Esophagus (tissue), 2 donors: ENCODE measurements around the gene C1orf21. TPM values are rescaled to one million over a fixed set of nuclear protein-coding genes. Genes with fewer than 3 reads are reported as not detected.

ENCODE experiments used
- H3K27ac ChIP-seq, 2 donors: one replicate each; pipeline ENCODE4 v1.5.1; 2013; ENCODE audit warnings: low read depth in 2 of 2, mild to moderate bottlenecking in 2 of 2, inconsistent platforms in 1 of 2, low read length in 1 of 2, moderate library complexity in 1 of 2
- H3K27me3 ChIP-seq, 2 donors: one replicate each; pipeline ENCODE4 v1.6.1; 2013; ENCODE audit warnings: low read length in 2 of 2, control low read depth in 1 of 2, mild to moderate bottlenecking in 1 of 2; ENCODE audit not compliant: insufficient read depth in 2 of 2, control insufficient read depth in 1 of 2
- H3K36me3 ChIP-seq, 2 donors: one replicate each; pipeline ENCODE4 v1.6.1; 2013; ENCODE audit warnings: low read length in 1 of 2; ENCODE audit not compliant: control insufficient read depth in 2 of 2, insufficient read depth in 2 of 2
- H3K4me1 ChIP-seq, 2 donors: one replicate each; pipeline ENCODE4 v1.6.1; 2013; ENCODE audit warnings: low read length in 1 of 2; ENCODE audit not compliant: control insufficient read depth in 2 of 2, insufficient read depth in 2 of 2
- H3K4me3 ChIP-seq, 2 donors: one replicate each; pipeline ENCODE4 v1.5.1; 2013; ENCODE audit warnings: low read length in 2 of 2, mild to moderate bottlenecking in 2 of 2, low read depth in 1 of 2, moderate library complexity in 1 of 2
- H3K9me3 ChIP-seq, 2 donors: one replicate each; pipeline ENCODE4 v1.6.1; 2013; ENCODE audit warnings: mild to moderate bottlenecking in 2 of 2, low read depth in 1 of 2, low read length in 1 of 2, moderate library complexity in 1 of 2; ENCODE audit not compliant: control insufficient read depth in 2 of 2, insufficient read depth in 1 of 2
- WGBS, 2 donors: extraction: QIAGEN DNeasy Blood & Tissue Kit; methylation state at CpG; one replicate each; pipeline ENCODE4 v1.1.7; 2013; 5-methylcytosine and 5-hydroxymethylcytosine counted together
- polyA plus RNA-seq, 2 donors: library from polyadenylated mRNA; stranded (reverse); fragments of 200-250 nt; gene quantifications; one replicate each; pipeline ENCODE4 v1.2.3, GENCODE V29; 2013
- donor health status: healthy with polysubstance abuse.
- donor health status: Bipolar disorder and iron deficiency.

The C1orf21 gene
- polyA plus RNA-seq, 2 donors = 26.8 to 29.7 TPM

DNA sequence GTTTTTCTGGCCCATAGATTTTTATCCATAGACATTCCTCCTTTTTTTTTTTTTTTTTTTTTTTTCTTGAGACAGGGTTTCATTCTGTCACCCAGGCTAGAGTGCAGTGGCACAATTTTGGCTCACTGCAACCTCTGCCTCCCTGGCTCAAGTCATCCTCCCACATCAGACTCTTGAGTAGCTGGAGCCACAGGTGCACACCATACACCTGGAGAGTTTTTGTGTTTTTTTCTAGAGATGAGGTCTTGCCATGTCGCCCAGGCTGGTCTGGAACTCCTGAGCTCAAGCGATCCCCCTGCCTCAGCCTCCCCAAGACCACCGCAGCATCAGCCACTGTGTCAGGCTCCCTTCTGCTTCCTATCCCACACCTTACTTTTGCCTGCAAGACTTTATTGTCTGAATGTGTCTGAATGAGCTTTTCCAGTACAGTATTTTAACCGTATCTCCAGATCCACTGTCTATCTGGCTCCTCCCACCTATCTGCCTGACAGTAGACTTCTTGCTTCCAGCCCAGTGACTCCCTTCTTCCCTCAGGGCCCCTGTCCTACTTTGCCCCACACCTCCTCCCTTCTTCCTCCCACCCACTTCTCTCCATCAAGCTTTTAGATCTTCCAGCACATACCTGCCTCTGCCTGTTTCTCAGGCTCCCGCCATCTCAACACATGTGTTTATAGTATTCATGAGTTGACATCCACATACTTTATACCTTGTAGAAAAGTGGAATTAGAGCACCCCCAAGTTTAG lies 6.1 kb downstream of the C1orf21 start:
- H3K4me1 ChIP-seq = peaks cover 0 to 7% of the 10 kb centered on the region in 2 donors
- H3K27ac ChIP-seq = no peak overlapping the region
- H3K36me3 ChIP-seq = no peaks in the 10 kb centered on the region
- no peak overlapping the region for H3K4me3 ChIP-seq
- H3K27me3 ChIP-seq = no peaks in the 10 kb centered on the region
- H3K9me3 ChIP-seq = no peaks in the 10 kb centered on the region
- 78 to 81% methylated on average over 5 of the region's 5 CpGs for whole genome bisulfite sequencing, 2 donors

DNA sequence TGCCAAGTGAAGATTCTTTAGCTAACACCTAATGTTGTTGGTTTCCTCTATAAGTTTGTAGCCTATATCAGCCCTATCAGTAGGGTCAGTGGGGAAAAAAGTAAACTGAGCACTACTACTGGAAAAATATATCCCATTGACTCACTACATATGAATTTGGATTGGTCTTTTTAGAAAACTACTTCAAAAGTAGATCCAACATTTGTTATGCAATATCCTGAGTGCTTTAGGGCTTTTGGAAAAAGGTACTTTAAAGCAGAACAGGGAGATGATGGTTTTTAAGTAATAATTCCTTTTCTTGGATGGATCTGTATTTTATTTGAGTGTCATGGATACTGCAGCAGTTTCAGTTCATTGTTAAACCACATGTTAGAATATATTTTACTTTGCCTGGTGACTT lies 7.1 kb downstream of the C1orf21 start:
- Histone ChIP-seq H3K36me3 (no peaks in the 10 kb centered on the region), H3K4me3 (no peak overlapping the region), H3K27ac (no peak overlapping the region), H3K4me1 (peaks cover 0 to 7% of the 10 kb centered on the region in 2 donors), H3K27me3 (no peaks in the 10 kb centered on the region), H3K9me3 (no peaks in the 10 kb centered on the region)

DNA sequence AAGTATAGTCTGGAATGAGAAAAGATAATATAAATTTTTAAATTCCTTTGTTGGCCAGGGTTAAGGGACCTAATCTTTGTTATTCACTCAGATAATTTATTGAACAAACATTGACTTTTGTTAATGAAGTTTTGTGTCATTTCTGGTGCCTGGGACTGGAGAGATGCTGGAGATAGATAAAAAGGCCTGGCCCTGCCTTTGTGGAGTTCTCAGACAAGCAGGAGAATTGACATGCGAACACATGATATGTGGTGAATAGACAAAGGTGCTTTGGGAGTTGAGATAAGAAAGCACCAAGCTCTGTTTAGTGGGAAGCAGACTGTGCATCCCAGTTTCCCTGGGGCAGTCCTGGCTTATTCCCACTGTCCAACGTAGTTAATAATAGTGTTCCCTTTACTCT lies 8.5 kb downstream of the C1orf21 start:
- Histone ChIP-seq H3K9me3 (no peaks in the 10 kb centered on the region), H3K4me3 (no peak overlapping the region), H3K27me3 (no peaks in the 10 kb centered on the region), H3K27ac (no peak overlapping the region), H3K4me1 (peaks cover 0 to 5% of the 10 kb centered on the region in 2 donors), H3K36me3 (no peaks in the 10 kb centered on the region)
- WGBS, 2 donors = 64 to 67% methylated on average over 2 of the region's 2 CpGs

DNA sequence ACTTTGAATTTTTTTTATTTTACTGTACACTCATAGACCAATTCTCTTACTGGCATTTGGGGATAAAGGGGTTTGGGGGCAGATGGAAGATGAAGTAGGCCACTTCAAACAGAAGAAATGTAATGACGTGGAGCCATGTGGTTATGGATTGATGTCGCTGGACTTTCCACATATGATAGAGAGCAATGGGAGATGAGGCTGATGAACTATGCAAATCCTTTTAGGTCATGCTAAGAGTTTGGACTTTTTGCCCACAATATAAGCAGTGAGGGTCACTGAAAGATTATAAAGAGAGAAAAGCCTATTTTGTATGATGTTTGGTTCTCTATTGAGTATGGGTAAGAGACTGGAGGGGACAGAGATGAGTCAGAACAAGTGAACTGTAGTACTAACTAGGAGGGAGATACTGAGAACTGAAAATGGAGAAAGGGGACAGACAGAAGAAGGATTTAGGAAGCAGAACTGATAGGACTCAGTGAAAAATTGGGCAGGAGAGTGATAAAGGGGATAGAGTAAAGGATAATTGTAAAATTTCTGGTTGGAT lies 9.2 kb downstream of the C1orf21 start:
- H3K4me1 ChIP-seq = peaks cover 0 to 5% of the 10 kb centered on the region in 2 donors
- no peaks in the 10 kb centered on the region for H3K27me3 ChIP-seq
- H3K9me3 ChIP-seq = no peaks in the 10 kb centered on the region
- H3K27ac ChIP-seq = no peak overlapping the region
- H3K4me3 ChIP-seq = no peak overlapping the region
- 69 to 91% methylated on average over 2 of the region's 2 CpGs for WGBS, 2 donors
- no peaks in the 10 kb centered on the region for H3K36me3 ChIP-seq

DNA sequence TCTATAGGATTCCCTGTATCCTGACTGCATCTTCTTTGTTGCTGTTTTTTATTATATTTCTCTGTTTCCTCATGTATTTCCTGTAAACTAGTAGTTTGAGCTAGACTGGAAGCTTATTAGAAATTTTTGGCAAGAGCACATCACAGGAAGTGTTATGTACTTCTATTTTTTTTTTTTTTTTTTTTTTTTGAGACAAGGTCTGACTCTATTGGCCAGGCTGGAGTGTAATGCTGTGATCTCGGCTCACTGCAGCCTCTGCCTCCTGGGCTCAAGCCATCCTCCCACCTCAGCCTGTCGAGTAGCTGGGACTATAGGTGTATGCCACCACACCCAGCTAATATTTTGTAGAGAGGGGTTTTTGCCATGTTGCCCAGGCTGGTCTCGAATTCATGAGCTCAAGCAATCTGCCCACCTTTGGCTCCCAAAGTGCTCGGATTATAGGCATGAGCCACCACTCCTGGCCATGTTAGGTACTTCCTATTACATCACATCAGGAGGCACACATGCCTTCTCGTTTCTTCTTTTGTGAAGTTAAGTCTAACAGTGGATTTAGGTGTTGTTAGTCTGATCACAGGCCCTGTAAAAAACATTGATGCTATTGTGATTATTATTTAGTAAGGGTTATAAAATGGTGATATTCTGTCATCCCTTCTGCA lies 12.5 kb downstream of the C1orf21 start:
- 49 to 53% methylated on average over 5 of the region's 5 CpGs for WGBS, 2 donors
- H3K4me1 ChIP-seq = peaks cover 0 to 3% of the 10 kb centered on the region in 2 donors
- no peak overlapping the region for H3K4me3 ChIP-seq
- H3K36me3 ChIP-seq = no peaks in the 10 kb centered on the region
- H3K27me3 ChIP-seq = no peaks in the 10 kb centered on the region
- no peaks in the 10 kb centered on the region for H3K9me3 ChIP-seq
- H3K27ac ChIP-seq = peak overlapping the region in 1 of 2 donors; percentile 42

DNA sequence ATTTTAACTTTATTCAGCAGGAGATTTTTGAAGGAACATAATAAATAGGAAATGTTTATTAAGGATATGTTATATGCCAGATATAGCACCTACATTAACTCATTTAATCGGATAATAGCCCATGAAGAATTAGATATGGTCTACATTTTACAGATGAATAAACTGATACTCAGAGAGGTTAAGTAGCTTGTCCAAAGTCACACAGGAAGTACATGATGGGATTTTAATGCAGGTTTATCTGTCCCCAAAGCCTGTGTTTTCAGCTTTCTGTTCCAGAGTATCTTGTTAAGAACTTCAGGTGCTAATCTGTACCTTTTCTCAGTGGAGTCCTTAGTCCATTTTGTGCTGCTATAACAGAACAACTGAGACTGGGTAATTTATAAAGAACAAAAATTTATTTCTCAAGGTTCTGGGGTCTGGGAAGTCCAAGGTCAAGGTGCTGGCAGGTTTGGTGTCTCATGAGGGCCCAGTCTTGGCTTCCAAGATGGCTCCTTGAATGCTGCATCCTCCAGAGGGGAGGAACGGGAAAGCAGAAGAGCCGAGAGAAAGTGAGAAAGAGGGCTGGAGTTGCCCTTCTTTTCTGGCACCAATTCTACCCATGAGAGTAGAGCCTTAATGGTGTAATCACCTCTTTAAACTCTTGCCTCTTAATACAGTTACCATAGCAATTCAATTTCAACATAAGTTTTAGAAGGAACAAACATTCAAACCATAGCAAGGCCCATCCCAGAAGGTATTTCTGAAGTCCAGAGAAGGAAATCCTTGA lies 17.3 kb downstream of the C1orf21 start:
- H3K9me3 ChIP-seq = no peaks in the 10 kb centered on the region
- H3K4me1 ChIP-seq = no peaks in the 10 kb centered on the region
- H3K4me3 ChIP-seq = no peak overlapping the region
- no peak overlapping the region for H3K27ac ChIP-seq
- H3K27me3 ChIP-seq = no peaks in the 10 kb centered on the region
- no peaks in the 10 kb centered on the region for H3K36me3 ChIP-seq
- WGBS, 2 donors = 91 to 92% methylated on average over 3 of the region's 3 CpGs

DNA sequence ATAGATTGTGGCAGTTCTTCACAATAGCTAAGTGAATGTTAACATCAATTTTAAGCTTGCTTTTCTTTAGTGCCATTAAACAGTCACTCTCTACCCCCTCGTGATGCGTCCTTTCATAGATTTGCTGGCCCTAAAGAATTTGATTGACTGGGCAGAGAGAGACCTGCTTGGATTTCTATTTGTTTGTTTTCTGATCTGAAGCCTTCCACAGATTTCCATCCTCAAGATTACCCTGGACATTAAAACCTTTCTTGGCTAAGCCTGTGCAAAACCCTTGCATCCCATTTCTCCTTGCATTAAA lies 17.8 kb downstream of the C1orf21 start:
- Histone ChIP-seq H3K27ac (no peak overlapping the region), H3K27me3 (no peaks in the 10 kb centered on the region)

DNA sequence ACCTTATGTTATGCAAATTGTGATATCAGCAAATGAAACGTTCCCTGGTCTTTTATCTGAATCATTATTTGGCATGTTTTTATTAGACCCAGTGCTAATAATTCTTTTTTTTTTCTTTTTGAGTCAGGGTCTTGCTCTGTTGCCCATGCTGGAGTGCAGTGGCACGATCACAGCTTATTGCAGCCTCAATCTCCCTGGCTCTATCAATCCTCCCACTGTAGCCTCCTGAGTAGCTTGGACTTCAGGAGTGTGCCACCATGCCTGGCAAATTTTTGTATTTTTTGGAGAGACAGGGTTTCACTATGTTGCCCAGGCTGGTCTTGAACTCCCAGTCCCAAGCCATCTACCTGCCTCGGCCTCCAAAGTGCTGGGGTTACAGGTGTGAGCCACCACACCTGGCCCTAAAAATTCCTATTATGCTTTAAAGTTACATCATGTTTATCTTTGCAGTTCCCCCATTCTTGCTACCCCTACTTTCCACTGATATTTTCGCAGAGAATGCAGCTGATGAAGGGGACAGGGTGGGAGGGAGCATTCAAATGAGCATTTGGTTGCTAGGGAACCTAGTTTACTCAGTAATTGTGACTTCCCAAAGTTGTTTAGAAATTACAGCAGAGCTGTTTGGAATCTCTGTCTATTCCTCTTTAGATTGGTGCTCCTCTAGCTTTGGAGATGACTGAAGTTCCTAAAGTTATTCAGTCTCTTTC lies 18.4 kb downstream of the C1orf21 start:
- H3K36me3 ChIP-seq = no peaks in the 10 kb centered on the region
- H3K27me3 ChIP-seq = no peaks in the 10 kb centered on the region
- no peaks in the 10 kb centered on the region for H3K9me3 ChIP-seq
- no peak overlapping the region for H3K27ac ChIP-seq
- H3K4me1 ChIP-seq = no peaks in the 10 kb centered on the region
- H3K4me3 ChIP-seq = no peak overlapping the region
- 65 to 74% methylated on average over 4 of the region's 4 CpGs for WGBS, 2 donors

More for the DNA sequence above, 17.8 kb downstream of the C1orf21 start:
- whole genome bisulfite sequencing, 2 donors = 85 to 88% methylated on average over 2 of the region's 2 CpGs
- no peaks in the 10 kb centered on the region for H3K9me3 ChIP-seq
- no peaks in the 10 kb centered on the region for H3K36me3 ChIP-seq
- no peaks in the 10 kb centered on the region for H3K4me1 ChIP-seq
- H3K4me3 ChIP-seq = no peak overlapping the region

DNA sequence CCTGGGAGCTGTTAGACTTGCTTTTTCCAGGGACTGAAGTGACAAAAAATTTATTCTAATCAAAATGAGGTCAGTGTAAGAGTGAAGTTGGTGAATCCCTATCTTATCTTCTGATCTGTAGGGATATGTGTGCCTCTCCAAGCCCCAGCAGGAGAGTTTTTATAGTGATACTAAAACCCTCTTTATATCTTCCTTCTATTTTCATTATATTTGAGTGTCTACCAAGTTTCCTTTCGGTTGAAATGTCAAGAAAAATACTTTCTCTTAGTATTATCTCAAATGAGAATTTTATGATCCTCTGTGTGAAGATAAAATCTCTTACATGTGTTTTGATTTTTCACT lies 18.9 kb downstream of the C1orf21 start:
- WGBS, 2 donors = 61 to 62% methylated on average over 1 of the region's 1 CpG
- Histone ChIP-seq H3K9me3 (no peaks in the 10 kb centered on the region), H3K27me3 (no peaks in the 10 kb centered on the region), H3K4me3 (no peak overlapping the region), H3K4me1 (no peaks in the 10 kb centered on the region), H3K27ac (no peak overlapping the region), H3K36me3 (no peaks in the 10 kb centered on the region)
